Activated CD4-positive, alpha-beta memory T cell treated with anti-CD3 and anti-CD28 coated beads for 36 hours (primary cell): ENCODE measurements around the gene RALA. TPM values are rescaled to one million over a fixed set of nuclear protein-coding genes. Genes with fewer than 3 reads are reported as not detected.

Source experiments
- total RNA-seq, 2 experiments: library from RNA; stranded (reverse); gene quantifications; one replicate each; pipeline ENCODE4 v1.2.3, GENCODE V29; 2021

The RALA gene
- total RNA-seq, 2 experiments from 2014 or later, result 27.1 to 31.4 TPM

Other genes with a start within 250 kb of the RALA start
- 1 to 10 TPM; 7.3 to 8.8 TPM for gene YAE1, start 57.2 kb upstream of the RALA start, total RNA-seq